Stomach (tissue), 9 donors: ENCODE data around the gene SSTR5. TPM values are rescaled to one million over a fixed set of nuclear protein-coding genes. Genes with fewer than 3 reads are reported as not detected.

Experiments
- DNase-seq, 2 donors: peaks; one replicate each; pipeline versions ENCODE4 v3.0.0 to v3.0.0-alpha.2; 2013 to 2019
- H3K27ac ChIP-seq, 5 donors: fragments of 200-600 bp in 4 of 5; sonication (generic) in 4 of 5; one replicate each; pipeline ENCODE4 v1.5.1; 2013 to 2019; ENCODE audit warnings: mild to moderate bottlenecking in 1 of 5, moderate library complexity in 1 of 5
- H3K27me3 ChIP-seq, 3 donors: fragments of 200-600 bp; sonication (generic); one replicate each; pipeline ENCODE4 v1.5.1; 2017 to 2019; ENCODE audit warnings: mixed run types in 1 of 3
- H3K36me3 ChIP-seq, 4 donors: fragments of 200-600 bp; sonication (generic); 1 replicate in 3 of 4; 2 replicates in 1 of 4; pipeline ENCODE4 v1.5.1; 2016 to 2019
- H3K4me1 ChIP-seq, 4 donors: fragments of 200-600 bp; sonication (generic); one replicate each; pipeline ENCODE4 v1.5.1; 2016 to 2019
- H3K4me3 ChIP-seq, 4 donors: fragments of 200-600 bp; sonication (generic) in 3 of 4; one replicate each; pipeline ENCODE4 v1.5.1; 2016 to 2019; ENCODE audit warnings: mild to moderate bottlenecking in 1 of 4
- H3K9me3 ChIP-seq, 4 donors: fragments of 200-600 bp; sonication (generic); one replicate each; pipeline ENCODE4 v1.5.1; 2016 to 2019
- EP300 ChIP-seq: sonication (generic); formaldehyde crosslinking; IDR thresholded peaks from one replicate; pipeline ENCODE4 v1.6.1; 2017; ENCODE audit warnings: antibody characterized with exemption
- POLR2A ChIP-seq, 4 donors: fragments of 450-650 bp; IDR thresholded peaks; one replicate each; pipeline ENCODE4 v1.6.1; 2016; ENCODE audit warnings: antibody characterized with exemption in 4 of 4, control low read depth in 2 of 4, mild to moderate bottlenecking in 1 of 4, moderate library complexity in 1 of 4
- POLR2AphosphoS5 ChIP-seq, 3 donors: sonication (generic); formaldehyde crosslinking; IDR thresholded peaks; one replicate each; pipeline ENCODE4 v1.6.1; 2016; ENCODE audit warnings: antibody characterized with exemption in 3 of 3
- WGBS, 5 donors: extraction: QIAGEN DNeasy Blood & Tissue Kit in 3 of 5; methylation state at CpG; one replicate each; pipeline versions ENCODE4 v1.1.5 to v1.1.7; 2013 to 2018; 5-methylcytosine and 5-hydroxymethylcytosine counted together
- intact Hi-C: fragments of 100-400 bp; cut with DNase I; formaldehyde crosslinking; loops from one replicate; pipeline ENCODE4 v1.15.1; 2023; ENCODE audit warnings: low total_unique reads
- polyA plus RNA-seq, 3 donors: library from polyadenylated mRNA; stranded (reverse); fragments of 200-250 nt; gene quantifications; one replicate each; pipeline ENCODE4 v1.2.3, GENCODE V29; 2013
- total RNA-seq, 5 donors: library from RNA; depleted of rRNA; stranded (reverse); fragments of >200 nt; gene quantifications; one replicate each; pipeline versions ENCODE4 v1.1.0 to v1.2.3, GENCODE V29; 2014 to 2016
- TF ChIP-seq, protein P1 (sequence below), 7 experiments: fragments of 450-650 bp in 4 of 7; fragments of 200-600 bp in 3 of 7; sonication (generic) in 3 of 7; IDR thresholded peaks; one replicate each; pipeline ENCODE4 v1.5.1; 2016 to 2019; ENCODE audit warnings: antibody characterized with exemption in 7 of 7, control low read depth in 2 of 7, mild to moderate bottlenecking in 1 of 7
- donor health status: healthy with polysubstance abuse.
- donor health status: Bipolar disorder and iron deficiency.
- donor health status: healthy.

The SSTR5 gene
- total and polyA plus RNA-seq, 8 donors = 0.13 TPM; not detected in 7

- H3K4me3 ChIP-seq = no peak overlapping the region
- TF ChIP-seq, protein P1, sequence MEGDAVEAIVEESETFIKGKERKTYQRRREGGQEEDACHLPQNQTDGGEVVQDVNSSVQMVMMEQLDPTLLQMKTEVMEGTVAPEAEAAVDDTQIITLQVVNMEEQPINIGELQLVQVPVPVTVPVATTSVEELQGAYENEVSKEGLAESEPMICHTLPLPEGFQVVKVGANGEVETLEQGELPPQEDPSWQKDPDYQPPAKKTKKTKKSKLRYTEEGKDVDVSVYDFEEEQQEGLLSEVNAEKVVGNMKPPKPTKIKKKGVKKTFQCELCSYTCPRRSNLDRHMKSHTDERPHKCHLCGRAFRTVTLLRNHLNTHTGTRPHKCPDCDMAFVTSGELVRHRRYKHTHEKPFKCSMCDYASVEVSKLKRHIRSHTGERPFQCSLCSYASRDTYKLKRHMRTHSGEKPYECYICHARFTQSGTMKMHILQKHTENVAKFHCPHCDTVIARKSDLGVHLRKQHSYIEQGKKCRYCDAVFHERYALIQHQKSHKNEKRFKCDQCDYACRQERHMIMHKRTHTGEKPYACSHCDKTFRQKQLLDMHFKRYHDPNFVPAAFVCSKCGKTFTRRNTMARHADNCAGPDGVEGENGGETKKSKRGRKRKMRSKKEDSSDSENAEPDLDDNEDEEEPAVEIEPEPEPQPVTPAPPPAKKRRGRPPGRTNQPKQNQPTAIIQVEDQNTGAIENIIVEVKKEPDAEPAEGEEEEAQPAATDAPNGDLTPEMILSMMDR (IDR thresholded peaks at IDR 0.05) = no peak
- TF ChIP-seq POLR2AphosphoS5 (IDR thresholded peaks at IDR 0.05) (no peak), EP300 (no peak), POLR2A (IDR thresholded peaks at IDR 0.05) (no peak)
- no peak overlapping the region for H3K27ac ChIP-seq
- H3K27me3 ChIP-seq = peaks cover 18 to 99% (median 73%) of the 10 kb centered on the region in 3 donors
- DNase-seq = no peak
- peaks cover 0 to 5% (median 0%) of the 10 kb centered on the region in 4 donors for H3K4me1 ChIP-seq
- H3K9me3 ChIP-seq = no peaks in the 10 kb centered on the region
- H3K36me3 ChIP-seq = no peaks in the 10 kb centered on the region
- WGBS, 5 donors = 25 to 38% (median 29%) methylated on average over 31 to 55 of the region's 55 CpGs
- intact Hi-C loops = no loop called here
Measured at GRCh38 chr16:1065469-1066128, 6.9 kb upstream of the SSTR5 start.

DNA sequence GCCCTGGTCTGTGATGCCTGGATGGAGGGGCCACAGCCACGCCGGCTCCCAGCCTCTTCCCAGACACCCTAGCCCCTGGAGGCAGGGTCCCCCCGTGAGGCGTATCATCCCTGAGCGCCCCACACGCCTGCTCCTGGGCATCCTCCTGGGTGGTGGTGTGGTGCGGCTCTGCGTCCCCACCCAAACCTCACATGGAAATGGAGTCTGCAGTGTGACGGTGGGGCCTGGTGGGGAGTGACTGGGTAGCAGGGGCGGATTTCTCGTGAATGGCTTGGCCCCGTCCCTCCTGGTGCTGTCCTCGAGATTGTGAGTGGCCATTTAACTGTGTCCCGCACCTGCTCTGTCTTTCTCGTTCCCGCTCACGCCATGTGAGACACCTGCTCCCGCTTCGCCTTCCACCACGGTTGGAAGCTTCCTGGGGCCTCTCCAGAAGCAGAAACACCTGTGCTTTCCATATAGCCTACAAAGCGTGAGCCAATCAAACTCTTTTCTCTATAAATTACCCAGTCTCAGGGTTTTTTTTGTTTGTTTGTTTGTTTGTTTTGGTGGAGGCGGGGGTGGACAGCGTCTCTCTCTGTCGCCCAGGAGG is 5.9 kb upstream of the SSTR5 start:
- TF ChIP-seq EP300 = no peak
- TF ChIP-seq POLR2AphosphoS5 (IDR thresholded peaks at IDR 0.05) = no peak
- TF ChIP-seq, protein P1 (IDR thresholded peaks at IDR 0.05) = no peak
- no peak for TF ChIP-seq POLR2A (IDR thresholded peaks at IDR 0.05)
- Histone ChIP-seq H3K36me3 (no peaks in the 10 kb centered on the region), H3K27ac (no peak overlapping the region), H3K4me1 (peaks cover 0 to 14% (median 0%) of the 10 kb centered on the region in 4 donors), H3K9me3 (no peaks in the 10 kb centered on the region), H3K4me3 (no peak overlapping the region), H3K27me3 (peaks cover 25 to 100% (median 84%) of the 10 kb centered on the region in 3 donors)
- 46 to 61% (median 58%) methylated on average over 22 to 24 of the region's 24 CpGs for WGBS, 5 donors
- intact Hi-C loops = no loop called here
- no peak for DNase-seq

GRCh38 chr16:1067629-1068028 is 4.9 kb upstream of the SSTR5 start:
- Histone ChIP-seq H3K9me3 (no peaks in the 10 kb centered on the region), H3K36me3 (no peaks in the 10 kb centered on the region), H3K27me3 (peaks cover 28 to 100% (median 93%) of the 10 kb centered on the region in 3 donors), H3K27ac (no peak overlapping the region), H3K4me1 (peaks cover 0 to 24% (median 2%) of the 10 kb centered on the region in 4 donors), H3K4me3 (no peak overlapping the region)
- intact Hi-C loops = no loop called here
- DNase-seq = no peak
- WGBS, 5 donors = 53 to 69% (median 62%) methylated on average over 13 to 15 of the region's 15 CpGs
- TF ChIP-seq EP300 = no peak

GRCh38 chr16:1068451-1068850 is 4.1 kb upstream of the SSTR5 start:
- 63 to 79% (median 76%) methylated on average over 16 to 18 of the region's 18 CpGs for WGBS, 5 donors
- Histone ChIP-seq H3K27me3 (peaks cover 35 to 100% (median 93%) of the 10 kb centered on the region in 3 donors), H3K36me3 (no peaks in the 10 kb centered on the region), H3K9me3 (no peaks in the 10 kb centered on the region), H3K4me1 (peaks cover 0 to 27% (median 4%) of the 10 kb centered on the region in 4 donors), H3K27ac (no peak overlapping the region), H3K4me3 (no peak overlapping the region)
- intact Hi-C loops = no loop called here
- DNase-seq = no peak
- TF ChIP-seq EP300 (no peak), POLR2AphosphoS5 (IDR thresholded peaks at IDR 0.05) (no peak), POLR2A (IDR thresholded peaks at IDR 0.05) (no peak)
- TF ChIP-seq, protein P1 (IDR thresholded peaks at IDR 0.05) = no peak

DNA sequence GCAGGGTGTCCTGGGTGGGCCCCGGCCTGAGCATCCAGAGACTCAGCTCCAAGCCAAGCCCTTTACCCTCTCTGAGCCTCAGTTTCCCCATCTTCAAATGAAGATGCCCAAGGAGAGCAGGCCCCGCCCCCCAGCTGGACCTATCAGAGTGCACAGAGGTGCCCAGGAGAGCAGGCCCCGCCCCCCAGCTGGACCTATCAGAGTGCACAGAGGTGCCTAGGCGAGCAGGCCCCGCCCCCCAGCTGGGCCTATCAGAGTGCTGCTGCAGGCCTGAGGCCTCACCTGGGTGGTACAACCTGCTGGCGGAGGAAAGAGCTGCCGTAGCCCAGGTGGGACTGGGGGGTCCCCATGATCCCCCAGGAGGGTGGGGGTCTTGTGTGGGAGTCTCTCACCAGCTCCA is 3.4 kb upstream of the SSTR5 start:
- DNase-seq = no peak
- TF ChIP-seq POLR2A (IDR thresholded peaks at IDR 0.05) = no peak
- TF ChIP-seq, protein P1 (IDR thresholded peaks at IDR 0.05) = no peak
- no peak for TF ChIP-seq POLR2AphosphoS5 (IDR thresholded peaks at IDR 0.05)
- no peak for TF ChIP-seq EP300
- no peak overlapping the region for H3K27ac ChIP-seq
- H3K36me3 ChIP-seq = no peaks in the 10 kb centered on the region
- peaks cover 35 to 100% (median 98%) of the 10 kb centered on the region in 3 donors for H3K27me3 ChIP-seq
- H3K9me3 ChIP-seq = no peaks in the 10 kb centered on the region
- no peak overlapping the region for H3K4me3 ChIP-seq
- intact Hi-C loops = no loop called here
- WGBS, 5 donors = 84 to 100% (median 85%) methylated on average over 1 to 7 of the region's 7 CpGs
- peaks cover 0 to 27% (median 4%) of the 10 kb centered on the region in 4 donors for H3K4me1 ChIP-seq
